ENCODE measurements around the gene DVL2.

- TF ChIP-seq POLR2A (IDR thresholded peaks at IDR 0.05), result no peak
- TF ChIP-seq, protein P1, sequence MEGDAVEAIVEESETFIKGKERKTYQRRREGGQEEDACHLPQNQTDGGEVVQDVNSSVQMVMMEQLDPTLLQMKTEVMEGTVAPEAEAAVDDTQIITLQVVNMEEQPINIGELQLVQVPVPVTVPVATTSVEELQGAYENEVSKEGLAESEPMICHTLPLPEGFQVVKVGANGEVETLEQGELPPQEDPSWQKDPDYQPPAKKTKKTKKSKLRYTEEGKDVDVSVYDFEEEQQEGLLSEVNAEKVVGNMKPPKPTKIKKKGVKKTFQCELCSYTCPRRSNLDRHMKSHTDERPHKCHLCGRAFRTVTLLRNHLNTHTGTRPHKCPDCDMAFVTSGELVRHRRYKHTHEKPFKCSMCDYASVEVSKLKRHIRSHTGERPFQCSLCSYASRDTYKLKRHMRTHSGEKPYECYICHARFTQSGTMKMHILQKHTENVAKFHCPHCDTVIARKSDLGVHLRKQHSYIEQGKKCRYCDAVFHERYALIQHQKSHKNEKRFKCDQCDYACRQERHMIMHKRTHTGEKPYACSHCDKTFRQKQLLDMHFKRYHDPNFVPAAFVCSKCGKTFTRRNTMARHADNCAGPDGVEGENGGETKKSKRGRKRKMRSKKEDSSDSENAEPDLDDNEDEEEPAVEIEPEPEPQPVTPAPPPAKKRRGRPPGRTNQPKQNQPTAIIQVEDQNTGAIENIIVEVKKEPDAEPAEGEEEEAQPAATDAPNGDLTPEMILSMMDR (IDR thresholded peaks at IDR 0.05), result no peak
These were observed 625 bp downstream of the DVL2 start for GRCh38 chr17:7233701-7234082.

Data from suprapubic skin (tissue), 3 donors.